ENCODE measurements around the gene SLC6A19.

DNA sequence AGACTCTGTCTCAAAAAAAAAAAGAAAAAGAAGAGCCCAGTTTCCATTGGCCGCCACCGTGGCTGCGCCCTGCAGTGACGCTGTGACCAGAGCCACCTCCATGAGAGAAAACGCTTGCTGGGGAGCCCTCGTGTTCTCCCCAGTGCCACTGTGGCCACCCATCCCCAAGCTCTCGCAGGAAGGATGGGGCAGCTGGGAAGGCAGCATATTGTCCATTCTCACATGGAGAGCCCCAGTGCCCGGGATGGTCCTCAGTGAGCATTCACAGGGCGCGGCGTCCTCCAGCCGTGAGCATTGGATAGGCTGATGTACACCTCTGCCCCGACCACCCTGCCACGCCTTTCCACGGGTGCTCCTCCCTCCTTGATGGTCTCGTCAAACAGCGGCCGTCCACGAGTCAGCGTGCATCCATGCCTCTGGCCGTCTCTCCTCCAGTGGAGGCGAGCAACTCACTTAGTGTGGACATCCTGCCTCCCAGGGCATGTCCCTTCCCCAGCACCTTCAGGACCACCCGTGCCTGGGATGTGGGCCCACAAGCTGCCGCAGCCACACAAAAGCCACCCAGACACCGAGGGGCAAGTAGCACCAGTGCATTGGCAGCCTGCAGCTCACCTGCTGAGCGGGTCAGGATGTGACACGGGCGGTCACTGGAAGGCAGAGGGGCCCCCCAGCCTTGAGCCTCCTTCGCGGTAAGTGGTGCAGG lies 23.4 kb upstream of the SLC6A19 start:
- TF ChIP-seq CTCF (IDR thresholded peaks at IDR 0.05; ENCODE audit: poor library complexity) = no peak
- TF ChIP-seq EZH2 (IDR thresholded peaks at IDR 0.05; ENCODE audit: borderline replicate concordance) = no peak
